Measurements from ENCODE around the gene ARHGDIB.

ARHGDIB gene

DNA sequence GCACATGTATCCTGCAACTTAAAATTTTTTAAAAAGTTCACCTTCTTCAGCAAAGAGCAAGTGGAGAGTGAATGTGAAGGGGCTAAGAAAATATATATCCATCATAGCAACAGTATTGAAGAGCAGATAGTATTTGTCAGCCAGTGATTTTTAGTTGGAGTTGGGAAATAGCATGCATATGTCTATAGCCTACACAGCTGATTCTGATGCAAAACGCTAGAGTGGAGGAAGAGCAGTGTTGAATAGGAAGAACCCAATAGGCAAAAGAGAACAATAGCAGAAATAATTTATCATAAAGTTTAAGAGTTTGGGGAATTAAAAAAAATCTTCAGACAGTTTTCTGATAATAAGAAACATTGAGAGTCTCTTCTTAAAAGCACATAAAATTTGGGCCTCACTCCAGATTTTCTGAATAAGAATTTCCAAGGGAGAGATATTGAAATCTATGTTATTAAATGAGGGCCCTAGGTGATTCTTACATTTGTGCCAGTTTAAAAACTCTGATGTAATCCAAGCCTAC lies 23.4 kb upstream of the ARHGDIB start:
- no peak for DNase-seq

DNA sequence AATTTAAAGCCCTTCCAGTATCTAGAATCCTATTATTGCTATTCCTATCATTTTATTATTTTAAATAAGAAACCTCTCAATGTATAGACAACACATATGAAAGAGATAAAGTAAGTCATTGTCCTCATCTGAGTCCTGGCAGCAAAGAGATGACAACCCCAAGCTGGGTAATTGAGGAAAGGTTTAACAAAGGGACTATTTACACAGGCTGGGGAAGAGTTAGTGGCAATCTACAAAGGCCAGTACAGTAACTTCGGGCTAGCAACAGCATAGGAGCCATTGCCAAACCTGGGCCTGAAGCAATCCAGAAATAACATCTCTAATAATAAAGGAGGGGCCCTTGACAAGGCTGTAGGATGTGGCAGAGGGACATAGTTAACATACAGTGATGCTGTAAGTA lies 22.6 kb upstream of the ARHGDIB start:
- DNase-seq = no peak

DNA sequence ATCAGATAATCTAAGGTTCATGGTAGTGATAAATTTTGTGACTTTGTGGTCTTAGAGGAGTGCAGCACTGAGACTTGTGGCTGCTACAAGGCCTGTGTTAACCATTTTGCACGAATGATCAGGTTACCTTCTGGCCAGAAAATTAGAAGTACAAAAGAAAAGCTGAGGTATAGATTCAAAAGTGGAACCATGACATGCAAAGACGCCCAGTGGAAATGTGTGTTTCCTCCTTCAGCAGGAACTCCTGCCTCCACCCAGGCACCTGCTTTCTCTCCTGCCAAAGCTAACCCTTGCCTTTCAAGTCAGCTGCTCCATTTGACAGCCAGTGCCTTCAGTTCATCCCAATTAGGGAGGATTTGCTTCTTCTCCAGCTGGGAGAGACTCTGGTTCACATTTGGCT lies 21.6 kb upstream of the ARHGDIB start:
- DNase-seq = no peak

DNA sequence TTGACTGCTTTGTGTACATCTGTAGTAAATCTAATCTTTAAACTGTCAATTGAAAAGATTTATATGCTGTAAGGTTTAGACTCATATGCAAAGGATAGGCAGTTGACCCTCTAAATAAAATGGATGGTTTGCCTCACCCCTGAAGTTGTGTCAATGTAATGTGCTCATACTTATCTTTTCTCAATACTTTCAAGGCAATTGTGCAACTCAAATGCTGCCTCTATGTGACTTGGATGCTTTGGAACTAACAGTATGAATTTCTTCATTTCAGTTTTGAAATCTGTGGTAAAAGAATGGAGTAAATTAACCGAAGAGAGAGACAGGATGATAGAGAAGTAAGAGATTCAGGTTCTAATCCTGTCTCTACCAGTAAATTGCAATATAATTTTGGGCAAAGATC lies 21.2 kb upstream of the ARHGDIB start:
- no peak for DNase-seq

DNA sequence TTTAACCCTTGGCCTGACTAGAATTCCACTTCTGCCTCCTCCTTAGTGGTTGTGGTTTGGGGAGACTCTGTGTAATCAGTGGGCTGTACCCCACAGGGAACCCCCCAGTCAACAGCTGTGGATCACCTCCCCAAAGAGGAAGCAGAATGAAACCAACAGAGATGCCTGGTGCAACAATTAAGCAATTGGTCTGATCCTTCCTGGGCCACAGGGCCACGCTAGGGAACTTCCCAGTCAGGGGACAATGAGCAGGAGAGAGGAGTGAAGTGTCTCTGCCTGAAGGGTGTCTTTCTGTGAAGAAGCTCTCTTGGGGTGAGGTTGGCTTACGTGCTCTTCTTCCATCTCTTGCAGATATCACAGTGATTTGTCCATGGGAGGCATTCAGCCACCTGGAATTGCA lies 19.6 kb upstream of the ARHGDIB start:
- DNase-seq = no peak

DNA sequence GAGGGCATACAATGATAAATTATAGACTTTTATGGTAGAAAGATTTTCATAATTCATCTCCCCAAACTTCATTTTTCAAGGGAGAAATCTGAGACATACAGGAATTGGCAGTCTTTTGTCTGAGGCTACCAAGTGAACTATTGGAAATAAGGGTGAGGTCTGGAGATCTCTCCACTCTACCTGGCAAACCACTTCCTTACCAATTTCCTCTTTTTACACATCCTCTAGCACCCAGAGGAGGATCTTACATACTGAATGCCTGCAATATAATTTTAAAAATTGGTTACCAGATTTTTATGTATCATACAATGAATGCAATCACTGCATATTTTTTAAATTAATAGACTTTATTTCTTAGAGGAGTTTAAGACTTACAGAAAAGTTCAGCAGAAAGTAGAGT lies 18.1 kb upstream of the ARHGDIB start:
- DNase-seq = no peak

DNA sequence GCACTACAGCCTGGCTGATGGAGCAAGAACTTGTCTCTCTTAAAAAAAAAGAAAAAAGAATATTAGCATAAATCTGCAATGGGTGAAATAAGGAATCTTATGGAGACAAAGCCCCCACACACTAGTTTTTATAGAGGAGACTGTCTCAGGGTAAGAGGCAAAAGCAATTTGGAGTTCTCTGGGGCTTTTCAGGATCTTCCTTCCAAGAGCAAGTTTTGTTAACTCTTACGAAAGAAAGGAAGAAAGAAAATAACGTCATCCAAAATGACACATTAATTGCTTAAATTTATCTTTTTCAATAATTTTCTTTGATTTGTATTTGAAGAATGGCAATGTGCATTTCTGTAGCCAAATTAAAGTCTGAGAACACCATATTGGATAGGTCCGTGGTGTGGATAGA lies 15.3 kb upstream of the ARHGDIB start:
- DNase-seq = no peak

DNA sequence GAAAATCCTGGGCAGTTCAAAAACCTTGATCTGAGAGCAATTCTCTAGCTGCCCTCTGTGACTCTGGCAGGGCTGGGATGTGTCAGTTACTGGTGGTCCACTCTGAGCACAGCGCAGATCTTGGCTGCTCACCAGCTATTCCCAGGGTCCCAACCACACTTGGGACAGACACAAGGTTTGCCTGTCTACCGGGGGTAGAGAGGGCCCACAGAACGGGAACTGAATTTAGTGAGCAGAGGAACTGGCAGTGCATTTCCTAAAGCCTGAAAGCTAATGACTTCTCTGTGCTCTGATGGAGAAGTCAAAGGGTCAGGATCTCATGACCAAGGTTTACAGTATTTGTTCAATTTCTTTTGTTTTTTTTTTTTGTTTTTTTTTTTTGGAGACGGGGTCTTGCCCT lies 14.1 kb upstream of the ARHGDIB start:
- DNase-seq = no peak

DNA sequence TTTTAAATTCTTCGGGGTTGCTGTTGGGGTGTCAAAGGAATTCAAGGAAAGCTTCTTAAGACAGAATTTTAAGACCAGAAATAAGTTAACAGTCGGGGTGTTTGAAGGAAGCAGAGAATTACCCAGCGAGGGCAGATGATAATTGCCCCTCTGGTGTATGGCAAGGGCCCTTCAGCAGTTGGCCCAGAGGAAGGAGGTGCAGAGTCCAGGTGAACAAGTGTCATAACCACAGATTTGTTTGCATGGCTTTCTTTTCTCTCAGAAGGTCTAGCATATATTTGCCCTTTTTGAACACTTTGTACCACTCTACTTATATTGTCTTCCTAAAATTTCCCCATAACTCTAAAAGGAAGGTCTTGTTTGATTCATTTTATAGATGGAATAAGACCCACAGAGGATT lies 13.2 kb upstream of the ARHGDIB start:
- DNase-seq = no peak

DNA sequence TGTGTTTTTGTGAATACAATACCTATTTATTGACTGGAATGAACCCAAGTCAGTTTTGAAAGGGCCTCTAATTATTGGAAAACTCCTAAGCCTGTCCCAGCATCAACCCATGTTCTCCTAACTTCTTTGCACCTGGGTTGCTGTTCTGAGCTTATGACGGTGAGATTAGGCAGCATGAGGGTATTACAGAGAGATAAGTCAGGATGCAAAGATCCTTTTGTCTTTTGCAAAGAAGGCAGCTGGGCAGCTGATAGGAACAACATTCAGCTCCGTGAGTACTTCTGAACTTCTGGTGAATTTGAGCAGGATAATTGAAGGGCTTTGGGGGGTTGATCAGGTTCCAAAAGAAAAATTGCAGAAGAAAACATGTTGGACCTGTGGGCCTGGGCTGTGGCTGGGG lies 11.4 kb upstream of the ARHGDIB start, which contains the start of gene PDE6H:
TSS of gene PDE6H (plus strand) at position 227 of the 400 bp plus-strand sequence. CDS start 4,971 bp downstream, outside the sequence.
- no peak for DNase-seq

DNA sequence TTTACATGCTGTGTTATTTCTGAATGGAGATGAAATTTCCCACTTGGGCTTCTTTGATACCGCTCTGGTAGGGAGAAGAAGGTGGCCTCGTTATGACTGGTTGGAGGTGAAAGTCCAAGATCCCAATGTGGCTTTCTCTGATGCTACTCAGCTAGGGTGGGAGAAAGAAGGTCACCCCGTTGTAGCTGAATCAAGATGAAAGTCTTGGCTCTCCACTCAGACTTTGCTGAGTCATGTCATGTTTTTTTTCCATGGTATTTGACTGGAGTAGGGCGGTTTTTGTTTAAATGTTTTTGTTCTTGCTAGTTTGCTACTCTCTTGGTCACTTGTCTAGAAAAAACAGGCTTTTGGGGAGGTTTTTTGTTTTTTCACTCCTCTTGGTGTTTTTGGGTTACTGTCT lies 9.1 kb upstream of the ARHGDIB start:
- DNase-seq = no peak

DNA sequence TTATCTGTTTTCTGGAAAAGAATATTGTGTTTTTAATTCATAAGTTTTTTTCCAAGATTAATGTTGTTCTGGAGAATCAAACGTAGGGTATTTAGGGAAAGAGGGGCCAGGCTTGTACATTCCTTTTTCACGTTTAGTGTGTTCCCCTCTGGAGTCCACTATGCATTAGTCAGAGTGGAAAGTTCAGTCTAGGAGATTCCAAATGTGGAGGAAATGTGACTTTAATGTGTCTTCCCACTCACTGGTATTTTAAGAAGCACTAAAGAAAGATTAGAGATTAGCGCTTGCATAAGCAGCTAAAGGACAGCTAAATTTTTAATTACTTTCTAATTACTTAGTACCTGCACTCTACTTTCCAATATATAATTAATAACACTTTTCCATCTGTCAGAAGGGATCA lies 7.1 kb upstream of the ARHGDIB start:
- DNase-seq = no peak

DNA sequence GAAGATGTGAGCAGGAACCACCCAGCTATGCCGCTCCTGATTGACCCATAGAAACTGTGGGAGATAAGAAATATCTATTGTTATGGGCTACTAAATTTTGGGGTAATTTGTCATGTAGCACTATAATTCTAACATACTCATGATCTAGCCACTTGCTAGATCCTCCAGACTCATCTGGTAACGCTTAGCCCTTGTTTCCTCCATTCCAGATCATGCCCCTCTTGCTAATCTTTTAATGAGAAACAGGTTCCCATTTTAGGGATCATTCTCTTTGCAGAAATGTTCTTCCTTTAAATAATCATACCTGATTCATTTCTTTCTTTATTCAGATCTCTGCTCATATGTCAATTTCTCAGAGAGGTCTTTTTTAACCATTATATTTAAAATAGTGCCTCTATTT lies 3.8 kb upstream of the ARHGDIB start:
- no peak for DNase-seq

DNA sequence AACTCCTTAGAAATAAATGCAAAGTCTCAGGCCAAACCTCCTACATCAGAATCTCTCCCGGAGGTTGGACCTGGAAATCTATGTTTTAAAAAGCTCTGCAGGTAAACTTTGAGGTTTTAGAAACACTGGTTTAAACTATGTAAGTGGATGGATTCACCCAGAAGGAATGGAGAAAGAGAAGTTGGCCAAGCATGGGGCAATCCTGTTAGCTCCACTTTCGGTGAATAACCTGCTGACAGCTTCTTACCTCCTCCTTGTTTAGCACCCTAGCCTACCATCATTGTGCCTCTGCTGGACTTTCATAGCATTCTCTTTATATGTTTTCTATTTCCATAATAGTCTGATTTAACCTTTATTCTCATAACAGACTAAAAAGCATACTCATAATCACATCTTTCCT lies 3.0 kb upstream of the ARHGDIB start:
- no peak for DNase-seq

DNA sequence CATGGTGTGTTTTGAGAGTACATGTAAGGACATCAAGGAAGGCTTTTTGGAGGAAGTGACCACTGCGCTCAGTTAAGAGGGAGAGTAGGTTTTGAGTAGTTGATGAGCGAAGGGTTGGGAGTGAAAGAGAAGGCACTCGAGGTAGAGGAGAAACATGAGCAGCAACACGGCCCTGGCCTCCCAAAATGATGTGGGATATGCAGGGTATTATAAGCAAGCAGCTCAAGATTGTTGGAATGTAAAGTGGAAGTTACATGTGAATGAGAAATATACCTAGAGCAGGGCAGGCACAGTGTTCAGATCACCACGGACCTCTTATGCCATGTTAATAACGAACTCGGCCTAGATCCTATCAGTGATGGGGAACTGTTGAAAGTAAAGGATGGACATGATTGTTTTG lies 2.1 kb upstream of the ARHGDIB start:
- DNase-seq = no peak

DNA sequence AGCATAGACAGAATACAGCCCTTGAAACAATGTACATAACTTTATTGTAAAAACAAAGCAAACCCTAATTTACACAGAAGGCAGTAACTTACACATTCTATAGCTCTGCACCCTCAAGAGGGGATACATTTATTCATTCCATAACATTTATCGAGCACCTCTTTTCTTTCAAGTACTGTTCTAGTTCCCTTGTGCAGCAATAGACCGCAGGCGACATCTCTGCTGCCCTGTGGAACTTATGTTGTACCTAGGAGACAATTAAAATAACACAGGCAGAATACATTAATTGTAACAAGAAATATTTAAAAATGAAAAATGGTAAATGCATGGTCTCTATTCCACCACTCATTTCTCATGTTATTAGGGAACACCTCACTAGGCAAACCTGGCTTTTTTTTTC lies 1.4 kb upstream of the ARHGDIB start:
- no peak for DNase-seq

DNA sequence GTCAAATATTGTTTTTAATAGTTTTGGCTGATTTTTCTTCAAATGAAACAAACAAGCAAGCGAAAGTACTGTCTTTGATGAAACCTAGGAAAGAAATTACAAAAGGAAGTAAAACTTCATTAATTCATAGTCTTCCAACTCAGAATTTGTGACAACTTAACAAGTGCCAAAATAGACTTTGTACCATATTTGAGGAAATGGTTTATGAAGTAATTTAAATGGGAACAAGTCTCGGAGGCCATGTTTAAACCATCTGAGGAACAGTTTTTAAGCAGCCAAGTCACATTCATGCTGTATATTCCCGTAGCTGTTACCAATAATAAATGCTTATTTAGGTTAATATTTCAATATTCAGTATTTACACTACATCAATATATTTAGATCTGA lies 745 bp upstream of the ARHGDIB start:
- no peak for DNase-seq

DNA sequence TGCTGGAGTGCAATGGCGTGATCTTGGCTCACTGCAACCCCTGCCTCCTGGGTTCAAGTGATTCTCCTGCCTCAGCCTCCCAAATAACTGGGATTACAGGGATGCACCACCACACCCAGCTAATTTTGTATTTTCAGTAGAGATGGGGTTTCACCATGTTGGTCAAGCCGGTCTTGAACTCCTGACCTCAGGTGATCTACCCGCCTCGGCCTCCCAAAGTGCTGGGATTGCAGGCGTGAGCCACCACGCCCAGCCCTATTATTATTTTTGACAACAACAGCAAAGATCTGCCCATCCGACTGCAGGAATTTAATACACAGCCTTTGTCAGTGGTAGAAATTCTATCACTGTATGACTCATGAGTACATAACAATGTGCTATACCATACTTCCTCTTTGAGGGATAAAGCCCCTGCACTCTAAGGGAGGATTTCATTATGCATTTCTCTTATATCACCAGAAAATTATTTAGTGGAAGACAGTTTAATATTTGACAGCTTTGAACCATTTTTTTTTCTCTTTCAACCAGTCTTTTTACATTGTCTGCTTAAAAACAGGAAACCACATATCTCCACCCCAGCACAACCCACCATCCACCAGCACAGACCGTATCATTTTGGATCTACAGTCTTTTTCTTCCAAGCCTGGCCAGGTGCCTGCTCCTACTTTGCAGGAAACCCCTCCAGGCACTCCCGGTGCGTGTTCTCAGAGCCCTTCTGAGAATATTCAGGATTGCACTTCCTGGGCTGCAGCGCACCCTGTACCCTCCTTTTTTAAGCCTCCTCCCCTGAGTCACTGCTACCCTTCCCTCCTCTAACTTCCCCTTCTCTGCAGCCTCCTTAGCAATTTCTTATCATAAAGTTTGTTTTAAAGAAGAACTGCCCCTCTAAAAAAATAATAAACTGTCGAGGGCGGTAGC lies 594 bp downstream of the ARHGDIB start:
- peak; percentile 26 for DNase-seq

DNA sequence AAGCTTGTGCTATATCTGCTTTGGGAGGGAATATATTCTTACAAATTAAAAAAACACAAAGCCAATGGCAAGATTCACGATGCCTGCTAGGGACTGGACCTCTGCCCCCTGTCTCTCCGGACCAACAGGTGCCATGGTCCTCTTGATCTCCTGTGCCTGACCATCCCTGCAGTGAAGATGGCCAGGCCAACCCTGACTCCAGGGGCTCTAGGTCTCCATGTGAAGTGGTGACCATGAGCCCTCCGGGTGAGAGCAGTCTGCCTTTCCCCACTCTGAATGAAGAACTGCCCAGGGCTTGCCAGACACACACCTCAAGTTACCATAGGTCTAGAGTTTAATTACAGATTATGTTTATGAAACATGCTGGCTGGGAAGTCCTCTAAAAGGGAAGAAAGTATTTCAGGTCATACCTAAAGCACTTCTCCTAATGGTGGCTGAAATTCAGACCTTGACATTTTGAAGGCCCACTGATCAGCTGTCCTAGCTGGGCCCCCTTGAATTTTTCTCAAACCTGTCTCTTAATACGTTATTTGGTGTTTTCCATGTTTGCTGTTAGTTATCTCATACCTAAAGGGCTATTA lies 1.4 kb downstream of the ARHGDIB start:
- DNase-seq = no peak

DNA sequence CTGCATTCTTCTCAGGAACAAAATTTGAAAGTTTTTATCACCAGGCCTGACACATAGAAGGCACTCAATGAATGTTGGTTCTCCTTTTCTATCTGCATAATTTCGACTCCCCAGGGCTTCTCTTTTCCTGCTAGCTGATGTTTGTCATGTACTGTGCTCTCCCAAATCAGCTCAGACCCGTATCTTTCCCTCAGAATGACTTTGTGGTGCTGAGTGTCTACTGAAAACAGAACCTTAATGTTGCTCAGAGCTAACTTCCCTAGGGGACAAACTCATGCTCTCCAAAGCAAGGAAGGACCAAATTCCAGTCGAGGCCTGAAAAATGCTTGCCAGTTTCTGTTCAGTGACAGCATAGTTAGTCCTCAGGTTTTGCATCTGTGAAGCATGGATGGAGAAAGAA lies 1.9 kb downstream of the ARHGDIB start:
- no peak for DNase-seq

DNA sequence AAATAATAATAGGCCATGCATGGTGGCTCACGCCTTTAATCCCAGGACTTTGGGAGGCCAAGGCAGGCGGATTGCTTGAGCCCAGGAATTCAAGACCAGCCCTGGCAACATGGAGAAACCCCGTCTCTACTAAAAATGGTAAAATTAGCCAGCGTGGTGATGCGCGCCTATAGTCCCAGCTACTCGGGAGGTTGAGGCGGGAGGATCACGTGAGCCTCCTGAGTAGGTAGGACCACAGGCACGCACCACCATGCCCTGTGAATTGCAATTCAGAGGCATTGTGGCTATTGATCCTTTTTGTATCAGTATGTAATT lies 2.3 kb downstream of the ARHGDIB start:
- DNase-seq = no peak

DNA sequence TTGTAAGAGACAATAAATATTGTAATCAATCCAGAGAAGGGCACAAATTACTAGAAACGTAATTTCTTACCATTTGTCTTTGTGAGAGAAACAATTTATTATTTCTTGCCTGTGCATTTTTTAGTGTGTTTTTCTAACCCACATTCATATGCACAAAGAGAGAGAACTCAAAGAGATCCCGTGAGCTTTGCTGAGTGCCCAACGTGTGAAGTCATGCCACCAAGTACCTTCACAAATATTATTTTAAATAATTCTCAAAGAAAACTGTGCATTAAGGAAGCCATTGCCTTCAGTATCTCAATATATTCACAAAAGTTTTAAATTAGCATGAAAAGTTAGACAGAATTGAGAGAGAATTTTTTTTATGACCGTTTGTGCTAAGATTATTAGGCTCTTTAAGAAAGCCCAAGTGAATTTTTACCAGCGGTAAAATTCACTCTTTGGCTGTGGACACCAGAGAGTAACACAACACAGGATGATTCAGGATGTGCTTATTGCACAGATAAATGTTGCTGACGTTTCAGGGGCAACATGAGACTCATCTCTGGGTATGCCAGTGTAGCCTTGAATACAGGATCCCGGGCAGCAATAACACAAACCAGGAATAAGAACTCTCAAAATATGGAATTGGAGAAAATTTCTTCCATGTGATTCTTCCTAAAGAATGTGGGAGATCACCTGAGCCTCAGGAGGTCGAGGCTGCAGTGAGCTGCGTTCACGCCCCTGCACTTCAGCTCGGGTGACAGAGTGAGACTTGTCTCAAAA lies 2.9 kb downstream of the ARHGDIB start:
- DNase-seq = no peak

DNA sequence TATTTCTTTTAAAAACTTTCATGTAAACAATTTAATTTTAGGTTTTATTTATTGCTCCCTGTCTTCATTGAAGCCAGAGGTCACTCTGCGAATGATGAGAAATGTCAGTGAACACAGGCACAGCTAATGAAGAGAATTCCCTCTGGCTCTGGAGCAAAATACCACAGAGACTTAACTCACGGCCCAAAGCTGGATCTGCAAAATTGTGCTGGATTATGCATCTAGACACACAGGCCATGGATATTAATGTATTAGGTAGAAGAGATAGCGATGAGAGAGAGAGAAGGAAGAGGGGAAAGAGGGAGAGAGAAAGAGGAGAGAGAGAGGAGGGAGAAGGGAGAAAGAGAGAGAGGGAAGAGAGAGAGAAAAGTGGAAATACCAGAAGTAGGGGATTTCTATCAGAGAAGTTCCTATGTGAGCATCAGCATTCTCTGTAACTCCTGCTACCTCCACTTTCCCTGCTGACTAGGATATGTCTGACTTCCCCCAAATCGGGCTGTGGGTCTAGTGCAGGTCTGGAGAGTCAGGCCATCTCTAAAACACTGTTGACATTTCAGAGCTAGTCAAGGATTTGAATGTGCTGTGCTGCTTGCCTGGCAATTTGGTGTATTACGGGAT lies 3.7 kb downstream of the ARHGDIB start:
- DNase-seq = no peak
